ENCODE results near the gene ASPSCR1. TPM values are rescaled to one million over a fixed set of nuclear protein-coding genes. Genes with fewer than 3 reads are reported as not detected.

The ASPSCR1 gene
- total RNA-seq, 1 donor from 2014 or later = 25.5 TPM

- DNase-seq (ENCODE audit: low spot score) = no peak
Observed at GRCh38 chr17:81994593-81995462, 17.4 kb downstream of the ASPSCR1 start.

GRCh38 chr17:81995463-81996231 is 18.2 kb downstream of the ASPSCR1 start:
- intact Hi-C loops (cut with DNase I) = no loop called here
- DNase-seq (ENCODE audit: low spot score) = no peak

More at GRCh38 chr17:81994593-81995462, 17.4 kb downstream of the ASPSCR1 start:
- intact Hi-C loops (cut with DNase I) = no loop called here

- intact Hi-C loops (cut with DNase I) = no loop called here
- no peak for DNase-seq (ENCODE audit: low spot score)
Observed at GRCh38 chr17:81996232-81996756, 18.9 kb downstream of the ASPSCR1 start.

- no peak for DNase-seq (ENCODE audit: low spot score)
- intact Hi-C loops (cut with DNase I) = no loop called here
Observed at GRCh38 chr17:81996757-81997441, 19.5 kb downstream of the ASPSCR1 start.

GRCh38 chr17:81998212-81998611 is 20.8 kb downstream of the ASPSCR1 start:
- intact Hi-C loops (cut with DNase I) = no loop called here
- DNase-seq (ENCODE audit: low spot score) = no peak

- DNase-seq (ENCODE audit: low spot score) = no peak
- intact Hi-C loops (cut with DNase I) = no loop called here
Observed at GRCh38 chr17:81998691-81999438, 21.4 kb downstream of the ASPSCR1 start.

- intact Hi-C loops (cut with DNase I) = no loop called here
- DNase-seq (ENCODE audit: low spot score) = no peak
Observed at GRCh38 chr17:81999587-81999975, 22.2 kb downstream of the ASPSCR1 start.

GRCh38 chr17:81999976-82000802 is 22.8 kb downstream of the ASPSCR1 start:
- intact Hi-C loops (cut with DNase I) = no loop called here
- no peak for DNase-seq (ENCODE audit: low spot score)

- DNase-seq (ENCODE audit: low spot score) = no peak
- intact Hi-C loops (cut with DNase I) = no loop called here
Observed at GRCh38 chr17:82000803-82001570, 23.6 kb downstream of the ASPSCR1 start.

GRCh38 chr17:82001571-82002056 is 24.2 kb downstream of the ASPSCR1 start:
- no peak for DNase-seq (ENCODE audit: low spot score)
- intact Hi-C loops (cut with DNase I) = no loop called here

- DNase-seq (ENCODE audit: low spot score) = no peak
- intact Hi-C loops (cut with DNase I) = no loop called here
Observed at GRCh38 chr17:82003411-82004381, 26.3 kb downstream of the ASPSCR1 start.

- intact Hi-C loops (cut with DNase I) = no loop called here
- DNase-seq (ENCODE audit: low spot score) = no peak
Observed at GRCh38 chr17:82004517-82005455, 27.4 kb downstream of the ASPSCR1 start.

- DNase-seq (ENCODE audit: low spot score) = no peak
Observed at GRCh38 chr17:82005701-82006348, 28.4 kb downstream of the ASPSCR1 start.

GRCh38 chr17:82006468-82007227 is 29.2 kb downstream of the ASPSCR1 start:
- intact Hi-C loops (cut with DNase I) = no loop called here
- no peak for DNase-seq (ENCODE audit: low spot score)

More at GRCh38 chr17:82005701-82006348, 28.4 kb downstream of the ASPSCR1 start:
- intact Hi-C loops (cut with DNase I) = no loop called here

All from cardiac septum (tissue), 1 donor.